GM19395 (cell line): ENCODE results near the gene MIOX.

Experiments used
- ATAC-seq: cut with Tn5 transposase; IDR thresholded peaks from one replicate; pipeline ENCODE4 v1.9.1; 2021; ENCODE audit warnings: mild to moderate bottlenecking, moderate library complexity; ENCODE audit not compliant: unreplicated experiment

Gene MIOX

GRCh38 chr22:50489363-50490243 lies 2.9 kb downstream of the MIOX start:
- no peak for ATAC-seq

- no peak for ATAC-seq
These were observed 4.1 kb downstream of the MIOX start for GRCh38 chr22:50490531-50491308.

- no peak for ATAC-seq
These were observed 10.4 kb downstream of the MIOX start for GRCh38 chr22:50497093-50497492.

- no peak for ATAC-seq
These were observed 11.7 kb downstream of the MIOX start for GRCh38 chr22:50498322-50498890.

- ATAC-seq = no peak
These were observed 13.8 kb downstream of the MIOX start for GRCh38 chr22:50500452-50500851.

GRCh38 chr22:50502096-50502495 lies 15.4 kb downstream of the MIOX start:
- no peak for ATAC-seq

- no peak for ATAC-seq
These were observed 16.2 kb downstream of the MIOX start for GRCh38 chr22:50502628-50503474.

- ATAC-seq = no peak
These were observed 17.0 kb downstream of the MIOX start for GRCh38 chr22:50503475-50504145.

- ATAC-seq = no peak
These were observed 17.9 kb downstream of the MIOX start for GRCh38 chr22:50504369-50505211.

GRCh38 chr22:50505276-50505775 lies 18.7 kb downstream of the MIOX start:
- ATAC-seq = no peak

GRCh38 chr22:50505776-50506610 lies 19.3 kb downstream of the MIOX start:
- no peak for ATAC-seq

- no peak for ATAC-seq
These were observed 20.2 kb downstream of the MIOX start for GRCh38 chr22:50506611-50507420.

- peak; percentile 49 for ATAC-seq
These were observed 20.8 kb downstream of the MIOX start, which contains the start of gene LMF2 for GRCh38 chr22:50507421-50507990. LMF2 (minus strand) TSS chr22:50507702; CDS start chr22:50507675, 27 bp downstream.

GRCh38 chr22:50507991-50508884 lies 21.6 kb downstream of the MIOX start, which contains the start of gene NCAPH2:
NCAPH2 (plus strand) TSS chr22:50508224; CDS start chr22:50508338, 114 bp downstream.
- peak; percentile 62 for ATAC-seq

GRCh38 chr22:50508897-50509296 lies 22.2 kb downstream of the MIOX start:
- ATAC-seq = no peak

GRCh38 chr22:50513175-50513574 lies 26.5 kb downstream of the MIOX start:
- ATAC-seq = no peak
